ENCODE measurements around the gene CHRNB1.

CHRNB1 gene, protein sequence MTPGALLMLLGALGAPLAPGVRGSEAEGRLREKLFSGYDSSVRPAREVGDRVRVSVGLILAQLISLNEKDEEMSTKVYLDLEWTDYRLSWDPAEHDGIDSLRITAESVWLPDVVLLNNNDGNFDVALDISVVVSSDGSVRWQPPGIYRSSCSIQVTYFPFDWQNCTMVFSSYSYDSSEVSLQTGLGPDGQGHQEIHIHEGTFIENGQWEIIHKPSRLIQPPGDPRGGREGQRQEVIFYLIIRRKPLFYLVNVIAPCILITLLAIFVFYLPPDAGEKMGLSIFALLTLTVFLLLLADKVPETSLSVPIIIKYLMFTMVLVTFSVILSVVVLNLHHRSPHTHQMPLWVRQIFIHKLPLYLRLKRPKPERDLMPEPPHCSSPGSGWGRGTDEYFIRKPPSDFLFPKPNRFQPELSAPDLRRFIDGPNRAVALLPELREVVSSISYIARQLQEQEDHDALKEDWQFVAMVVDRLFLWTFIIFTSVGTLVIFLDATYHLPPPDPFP

DNA sequence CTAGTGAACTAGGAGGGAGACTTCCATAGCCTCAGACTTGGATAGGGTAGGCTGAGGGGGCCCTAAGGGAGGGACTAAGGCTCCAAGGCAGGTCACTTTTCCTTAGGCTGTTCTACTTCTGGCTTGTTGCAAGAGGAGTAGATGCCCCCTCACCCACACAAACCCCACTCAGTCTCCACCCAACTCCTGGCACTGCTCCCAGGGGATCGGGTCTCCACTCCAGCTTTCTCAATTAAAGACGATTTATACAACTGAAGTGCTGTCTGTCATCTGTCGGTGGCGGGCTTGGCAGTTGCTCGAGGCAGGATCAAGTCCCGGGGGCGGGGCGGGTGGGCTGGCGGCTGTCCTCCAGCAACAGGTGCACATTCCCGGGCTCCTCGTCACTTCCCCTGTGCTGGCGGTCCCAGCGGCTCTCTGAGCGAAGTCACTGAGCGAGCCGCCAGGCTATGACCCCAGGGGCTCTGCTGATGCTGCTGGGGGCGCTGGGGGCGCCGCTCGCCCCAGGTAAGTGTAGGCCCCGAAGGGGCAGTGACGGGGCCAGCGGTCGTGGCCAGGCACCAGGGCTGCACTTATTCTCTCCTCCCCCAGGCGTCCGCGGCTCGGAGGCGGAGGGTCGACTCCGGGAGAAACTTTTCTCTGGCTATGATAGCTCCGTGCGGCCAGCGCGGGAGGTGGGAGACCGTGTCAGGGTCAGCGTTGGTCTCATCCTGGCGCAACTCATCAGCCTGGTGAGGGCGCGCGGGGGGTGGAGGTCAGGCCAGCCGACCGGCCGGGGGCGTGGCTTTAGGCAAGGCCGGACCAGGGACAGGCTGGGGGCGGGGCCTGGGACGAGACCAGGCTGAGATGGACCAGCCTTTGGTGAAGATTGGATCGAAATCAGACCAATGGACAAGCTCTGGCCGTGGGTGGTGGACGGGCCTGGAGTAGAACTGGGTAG is at the start of gene CHRNB1:
Gene CHRNB1, plus strand, starts transcription at position 380 of the 937 bp plus-strand sequence. Its CDS starts 67 bp downstream, at position 447.
- TF ChIP-seq, protein P1, sequence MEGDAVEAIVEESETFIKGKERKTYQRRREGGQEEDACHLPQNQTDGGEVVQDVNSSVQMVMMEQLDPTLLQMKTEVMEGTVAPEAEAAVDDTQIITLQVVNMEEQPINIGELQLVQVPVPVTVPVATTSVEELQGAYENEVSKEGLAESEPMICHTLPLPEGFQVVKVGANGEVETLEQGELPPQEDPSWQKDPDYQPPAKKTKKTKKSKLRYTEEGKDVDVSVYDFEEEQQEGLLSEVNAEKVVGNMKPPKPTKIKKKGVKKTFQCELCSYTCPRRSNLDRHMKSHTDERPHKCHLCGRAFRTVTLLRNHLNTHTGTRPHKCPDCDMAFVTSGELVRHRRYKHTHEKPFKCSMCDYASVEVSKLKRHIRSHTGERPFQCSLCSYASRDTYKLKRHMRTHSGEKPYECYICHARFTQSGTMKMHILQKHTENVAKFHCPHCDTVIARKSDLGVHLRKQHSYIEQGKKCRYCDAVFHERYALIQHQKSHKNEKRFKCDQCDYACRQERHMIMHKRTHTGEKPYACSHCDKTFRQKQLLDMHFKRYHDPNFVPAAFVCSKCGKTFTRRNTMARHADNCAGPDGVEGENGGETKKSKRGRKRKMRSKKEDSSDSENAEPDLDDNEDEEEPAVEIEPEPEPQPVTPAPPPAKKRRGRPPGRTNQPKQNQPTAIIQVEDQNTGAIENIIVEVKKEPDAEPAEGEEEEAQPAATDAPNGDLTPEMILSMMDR (IDR thresholded peaks at IDR 0.05; ENCODE audit: low read depth, low read length, missing control alignments): no peak
- DNase-seq (ENCODE audit: low read depth): no peak
- H3K4me3 ChIP-seq (ENCODE audit: low read depth, low read length): peak within 1 kb of the TSS; percentile 22
- in situ Hi-C loops (cut with HindIII; ENCODE audit: low sequenced_read_pairs): no loop called here

DNA sequence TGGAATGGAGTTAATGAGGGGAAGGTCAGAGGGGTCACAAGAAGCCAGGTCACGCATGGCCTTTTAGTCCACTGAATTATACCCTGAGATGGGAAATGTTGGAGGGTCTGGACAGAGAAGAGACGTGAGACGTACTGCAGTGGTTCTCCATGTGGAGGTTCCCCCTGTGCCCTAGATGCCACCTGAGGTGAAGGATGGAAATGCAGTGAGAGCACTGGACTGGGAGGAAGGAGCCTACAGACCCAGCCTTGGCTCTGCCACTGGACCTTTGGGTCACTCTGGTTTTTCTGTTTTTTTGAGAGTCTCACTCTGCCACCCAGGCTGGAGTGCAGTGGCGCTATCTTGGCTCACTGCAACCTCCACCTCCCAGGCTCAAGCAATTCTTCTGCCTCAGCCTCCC is 48.7 kb upstream of the CHRNB1 start:
- TF ChIP-seq, protein P1 (IDR thresholded peaks at IDR 0.05; ENCODE audit: low read depth, low read length, missing control alignments): no peak
- no peak for DNase-seq (ENCODE audit: low read depth)
- in situ Hi-C loops (cut with HindIII; ENCODE audit: low sequenced_read_pairs): no loop called here
- H3K4me3 ChIP-seq (ENCODE audit: low read depth, low read length): no peak overlapping the region

DNA sequence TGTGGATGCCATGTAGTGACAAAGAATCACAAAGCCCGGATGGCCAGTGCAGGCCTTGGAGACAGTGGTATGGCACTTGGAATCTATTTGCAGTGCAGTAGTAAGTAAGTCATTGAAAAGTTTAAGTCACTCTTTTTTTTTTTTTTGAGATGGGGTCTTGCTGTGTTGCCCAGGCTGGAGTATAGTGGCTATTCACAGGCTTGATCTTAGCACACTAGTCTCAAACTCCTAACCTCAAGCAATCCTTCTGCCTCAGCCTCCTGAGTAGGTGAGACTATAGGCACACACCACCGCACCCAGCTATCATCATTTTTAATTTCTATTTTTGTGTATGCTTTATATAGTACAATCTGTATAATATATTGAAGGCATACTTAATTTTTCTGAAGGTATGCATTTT is 46.2 kb upstream of the CHRNB1 start:
- TF ChIP-seq, protein P1 (IDR thresholded peaks at IDR 0.05; ENCODE audit: low read depth, low read length, missing control alignments): no peak
- no peak overlapping the region for H3K4me3 ChIP-seq (ENCODE audit: low read depth, low read length)
- in situ Hi-C loops (cut with HindIII; ENCODE audit: low sequenced_read_pairs): no loop called here
- no peak for DNase-seq (ENCODE audit: low read depth)

DNA sequence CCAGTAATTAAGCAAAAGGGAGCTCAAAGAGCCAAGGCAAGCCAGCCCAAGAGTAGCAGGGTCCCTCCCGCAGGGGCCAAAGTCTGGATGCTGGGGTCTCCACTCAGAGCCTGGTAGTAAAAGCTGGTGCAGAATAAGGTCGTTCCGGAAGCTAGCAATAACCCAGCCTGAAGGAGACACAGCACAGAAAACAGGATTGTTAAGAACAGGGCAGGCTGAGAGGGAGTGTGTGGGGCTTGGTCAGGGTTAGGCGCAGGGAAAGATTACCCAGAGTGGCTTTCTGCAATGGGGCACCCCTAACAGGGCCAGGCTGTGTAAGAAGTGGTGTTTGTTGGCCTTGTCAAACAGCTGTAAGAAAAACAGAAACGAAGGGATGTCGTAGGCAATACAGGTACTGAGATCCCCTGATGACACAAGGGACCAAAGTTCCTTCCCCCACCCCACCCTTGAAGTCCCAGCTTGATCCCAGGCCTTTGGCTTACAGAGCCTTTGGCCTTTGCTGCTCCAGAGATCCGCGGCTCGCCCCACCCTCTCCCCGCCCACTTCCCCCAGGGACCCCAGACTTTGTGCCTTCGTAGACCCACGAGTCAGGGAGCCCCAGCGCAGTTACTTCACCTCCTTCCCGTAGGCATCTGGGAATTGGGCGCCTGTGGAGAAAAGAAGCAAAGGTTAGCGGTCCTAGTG is 41.7 kb upstream of the CHRNB1 start:
- in situ Hi-C loops (cut with HindIII; ENCODE audit: low sequenced_read_pairs): no loop called here

DNA sequence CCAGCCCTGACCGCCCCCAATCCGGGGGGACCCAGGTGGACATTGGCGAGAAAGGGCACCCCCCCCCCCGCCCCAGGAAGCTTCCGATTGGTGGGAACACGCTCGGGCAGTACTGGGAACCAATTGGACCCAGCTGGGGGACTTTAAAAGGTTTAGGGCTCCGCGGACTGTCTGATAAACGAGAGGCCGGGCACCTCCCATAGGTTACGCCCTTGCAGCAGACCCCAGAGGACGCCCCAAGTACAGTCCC is 41.2 kb upstream of the CHRNB1 start:
- no peak for DNase-seq (ENCODE audit: low read depth)
- TF ChIP-seq, protein P1 (IDR thresholded peaks at IDR 0.05; ENCODE audit: low read depth, low read length, missing control alignments): no peak
- peak overlapping the region; percentile 72 for H3K4me3 ChIP-seq (ENCODE audit: low read depth, low read length)
- in situ Hi-C loops (cut with HindIII; ENCODE audit: low sequenced_read_pairs): no loop called here

More for the DNA sequence above, 41.7 kb upstream of the CHRNB1 start:
- no peak for DNase-seq (ENCODE audit: low read depth)
- TF ChIP-seq, protein P1 (IDR thresholded peaks at IDR 0.05; ENCODE audit: low read depth, low read length, missing control alignments): no peak
- H3K4me3 ChIP-seq (ENCODE audit: low read depth, low read length): peak overlapping the region; percentile 72

All from astrocyte of the cerebellum (primary cell).